ENCODE results near the gene ADD2. TPM values are rescaled to one million over a fixed set of nuclear protein-coding genes. Genes with fewer than 3 reads are reported as not detected.

ADD2 gene
- total RNA-seq, 3 donors from 2014 or later (not counting 1 experiment from before 2014, with no cell fraction given): 0.16 to 1.4 (median 0.40) TPM

DNA sequence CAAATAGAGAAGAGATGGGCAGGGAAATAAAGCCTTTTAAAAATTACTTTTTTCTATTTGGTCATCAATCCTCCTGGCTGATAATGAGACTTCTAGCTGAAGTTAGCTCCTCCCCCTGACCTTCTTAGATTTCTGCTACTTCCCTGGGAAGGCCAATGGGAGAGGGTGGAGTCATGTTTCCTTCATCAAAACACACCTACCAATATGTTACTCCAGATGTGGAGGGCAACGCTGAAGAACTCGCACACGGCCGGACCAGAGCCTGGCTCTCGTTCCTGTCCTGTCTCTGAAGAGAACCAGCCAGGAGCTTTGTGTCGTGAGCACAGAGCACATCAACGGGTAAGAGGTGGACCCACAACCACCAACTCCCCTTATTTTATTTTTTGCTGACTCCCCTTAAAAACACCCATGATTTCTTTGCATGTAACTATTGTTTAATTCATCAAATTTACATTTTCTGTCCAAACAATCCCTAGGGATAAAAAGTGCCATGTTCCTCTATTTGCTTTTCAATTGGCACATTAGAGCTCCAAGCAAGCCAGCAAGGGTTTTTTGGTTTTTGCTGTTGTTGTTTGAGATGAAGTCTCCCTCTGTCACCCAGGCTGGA, 94.9 kb downstream of the ADD2 start:
- no peaks in the 10 kb centered on the region for H3K4me1 ChIP-seq (ENCODE audit: control insufficient read depth, insufficient read depth, low read length)
- no peaks in the 10 kb centered on the region for H3K36me3 Mint-ChIP-seq
- H3K27me3 ChIP-seq (ENCODE audit: control insufficient read depth, insufficient read depth, low read length): no peaks in the 10 kb centered on the region
- peaks cover 0 to 3% of the 10 kb centered on the region in 2 donors for H3K27me3 Mint-ChIP-seq (ENCODE audit: low read depth in 2 of 2)
- WGBS (ENCODE audit: insufficient coverage): 81% methylated on average over 7 of the region's 7 CpGs
- H3K27ac Mint-ChIP-seq: no peak overlapping the region
- H3K4me1 Mint-ChIP-seq: no peaks in the 10 kb centered on the region
- H3K36me3 ChIP-seq (ENCODE audit: control insufficient read depth, insufficient read depth, low read length): no peaks in the 10 kb centered on the region
- TF ChIP-seq, protein P1, sequence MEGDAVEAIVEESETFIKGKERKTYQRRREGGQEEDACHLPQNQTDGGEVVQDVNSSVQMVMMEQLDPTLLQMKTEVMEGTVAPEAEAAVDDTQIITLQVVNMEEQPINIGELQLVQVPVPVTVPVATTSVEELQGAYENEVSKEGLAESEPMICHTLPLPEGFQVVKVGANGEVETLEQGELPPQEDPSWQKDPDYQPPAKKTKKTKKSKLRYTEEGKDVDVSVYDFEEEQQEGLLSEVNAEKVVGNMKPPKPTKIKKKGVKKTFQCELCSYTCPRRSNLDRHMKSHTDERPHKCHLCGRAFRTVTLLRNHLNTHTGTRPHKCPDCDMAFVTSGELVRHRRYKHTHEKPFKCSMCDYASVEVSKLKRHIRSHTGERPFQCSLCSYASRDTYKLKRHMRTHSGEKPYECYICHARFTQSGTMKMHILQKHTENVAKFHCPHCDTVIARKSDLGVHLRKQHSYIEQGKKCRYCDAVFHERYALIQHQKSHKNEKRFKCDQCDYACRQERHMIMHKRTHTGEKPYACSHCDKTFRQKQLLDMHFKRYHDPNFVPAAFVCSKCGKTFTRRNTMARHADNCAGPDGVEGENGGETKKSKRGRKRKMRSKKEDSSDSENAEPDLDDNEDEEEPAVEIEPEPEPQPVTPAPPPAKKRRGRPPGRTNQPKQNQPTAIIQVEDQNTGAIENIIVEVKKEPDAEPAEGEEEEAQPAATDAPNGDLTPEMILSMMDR (IDR thresholded peaks at IDR 0.05): no peak
- intact Hi-C loops (cut with micrococcal nuclease): no loop called here
- DNase-seq: no peak
- ATAC-seq: no peak
- H3K4me3 ChIP-seq (ENCODE audit: low read length): no peak overlapping the region
- H3K9me3 Mint-ChIP-seq: no peaks in the 10 kb centered on the region
- no peak overlapping the region for H3K4me3 Mint-ChIP-seq
- H3K27ac ChIP-seq (ENCODE audit: low read length): no peak overlapping the region
- no peaks in the 10 kb centered on the region for H3K9me3 ChIP-seq (ENCODE audit: control insufficient read depth, insufficient read depth, low read length)

DNA sequence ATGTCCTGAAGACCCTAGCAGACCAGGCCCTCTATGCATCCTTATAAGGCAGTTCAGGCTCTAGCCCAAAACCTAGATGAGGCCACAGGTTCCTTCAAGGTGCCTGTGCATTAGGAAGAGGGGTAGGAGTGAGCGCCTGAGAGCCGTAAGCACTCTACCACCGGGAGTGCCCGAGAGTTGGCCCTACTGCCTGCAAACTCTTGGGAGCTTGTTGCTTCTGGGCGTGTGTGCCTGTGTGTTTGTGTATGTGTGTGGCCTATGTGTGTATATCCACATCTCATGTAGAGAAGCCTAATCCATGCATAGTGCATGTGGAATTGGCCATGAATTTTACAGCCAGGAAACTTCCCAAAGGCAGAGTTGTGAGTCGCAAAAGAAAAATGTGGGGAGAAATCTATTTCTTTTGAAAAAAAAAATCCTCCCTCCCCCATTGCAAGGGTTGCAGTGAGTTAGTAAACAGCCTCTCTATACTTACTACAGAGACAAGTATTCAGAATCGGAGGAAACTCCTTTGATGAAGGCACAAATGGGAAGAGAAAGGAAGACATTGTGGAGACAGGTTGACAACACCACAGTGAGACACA, 96.8 kb downstream of the ADD2 start:
- Mint-ChIP-seq H3K4me3 (no peak overlapping the region), H3K9me3 (no peaks in the 10 kb centered on the region), H3K27ac (no peak overlapping the region), H3K27me3 (ENCODE audit: low read depth in 2 of 2) (peaks cover 0 to 4% of the 10 kb centered on the region in 2 donors), H3K36me3 (no peaks in the 10 kb centered on the region), H3K4me1 (no peaks in the 10 kb centered on the region)
- ATAC-seq (no peak), DNase-seq (no peak)
- TF ChIP-seq, protein P1 (IDR thresholded peaks at IDR 0.05): no peak
- Histone ChIP-seq H3K4me3 (ENCODE audit: low read length) (no peak overlapping the region), H3K36me3 (ENCODE audit: control insufficient read depth, insufficient read depth, low read length) (no peaks in the 10 kb centered on the region), H3K4me1 (ENCODE audit: control insufficient read depth, insufficient read depth, low read length) (no peaks in the 10 kb centered on the region), H3K27ac (ENCODE audit: low read length) (no peak overlapping the region), H3K27me3 (ENCODE audit: control insufficient read depth, insufficient read depth, low read length) (no peaks in the 10 kb centered on the region), H3K9me3 (ENCODE audit: control insufficient read depth, insufficient read depth, low read length) (no peaks in the 10 kb centered on the region)
- intact Hi-C loops (cut with micrococcal nuclease): no loop called here
- WGBS (ENCODE audit: insufficient coverage): 93% methylated on average over 6 of the region's 7 CpGs

DNA sequence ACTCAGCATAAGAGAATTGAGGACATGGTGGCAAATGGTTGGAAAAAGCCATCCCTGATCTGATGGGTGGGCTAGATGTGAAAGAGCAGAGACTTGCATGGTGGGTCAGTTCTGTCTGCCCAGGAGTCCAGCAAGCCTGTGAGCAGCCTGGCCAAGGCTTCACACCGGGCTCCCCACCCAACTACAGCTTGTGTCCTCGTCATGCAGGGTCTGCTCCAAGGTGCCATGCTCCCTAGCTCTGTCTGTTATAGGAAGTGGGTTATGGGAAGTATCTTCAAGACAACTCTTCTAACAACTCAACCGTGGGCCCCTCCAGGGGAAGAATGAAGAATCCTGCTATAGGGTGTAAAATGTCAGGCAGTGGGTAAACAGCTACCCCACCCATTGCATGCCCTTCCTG, 97.4 kb downstream of the ADD2 start:
- peaks cover 0 to 4% of the 10 kb centered on the region in 2 donors for H3K27me3 Mint-ChIP-seq (ENCODE audit: low read depth in 2 of 2)
- no peaks in the 10 kb centered on the region for H3K9me3 ChIP-seq (ENCODE audit: control insufficient read depth, insufficient read depth, low read length)
- H3K36me3 Mint-ChIP-seq: no peaks in the 10 kb centered on the region
- H3K27ac ChIP-seq (ENCODE audit: low read length): no peak overlapping the region
- 60% methylated on average over 1 of the region's 3 CpGs for WGBS (ENCODE audit: insufficient coverage)
- TF ChIP-seq, protein P1 (IDR thresholded peaks at IDR 0.05): no peak
- H3K36me3 ChIP-seq (ENCODE audit: control insufficient read depth, insufficient read depth, low read length): no peaks in the 10 kb centered on the region
- H3K4me3 Mint-ChIP-seq: no peak overlapping the region
- H3K27ac Mint-ChIP-seq: no peak overlapping the region
- ATAC-seq (no peak), DNase-seq (no peak)
- no peaks in the 10 kb centered on the region for H3K27me3 ChIP-seq (ENCODE audit: control insufficient read depth, insufficient read depth, low read length)
- H3K4me1 Mint-ChIP-seq: no peaks in the 10 kb centered on the region
- no peaks in the 10 kb centered on the region for H3K9me3 Mint-ChIP-seq
- no peaks in the 10 kb centered on the region for H3K4me1 ChIP-seq (ENCODE audit: control insufficient read depth, insufficient read depth, low read length)
- intact Hi-C loops (cut with micrococcal nuclease): no loop called here
- no peak overlapping the region for H3K4me3 ChIP-seq (ENCODE audit: low read length)

DNA sequence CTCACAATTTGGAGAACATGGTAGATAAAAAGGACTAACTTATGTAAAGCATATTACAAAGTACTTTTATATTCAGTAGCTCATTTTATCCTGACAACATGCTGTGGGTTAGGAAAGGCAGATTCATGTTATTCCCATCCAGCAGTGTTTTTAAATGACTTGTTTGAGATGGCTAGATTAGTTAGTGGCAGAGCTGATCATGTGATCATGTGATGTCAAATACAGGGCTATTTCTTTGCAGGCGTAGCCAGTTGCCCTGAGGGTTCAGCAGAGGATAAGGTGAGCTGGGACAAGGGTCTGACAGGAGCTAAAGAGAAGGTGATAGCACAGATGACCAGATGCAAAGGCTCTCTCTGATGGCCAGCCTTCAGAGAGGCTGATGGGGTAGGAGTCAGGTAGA, 97.8 kb downstream of the ADD2 start:
- no peaks in the 10 kb centered on the region for H3K9me3 Mint-ChIP-seq
- H3K27ac Mint-ChIP-seq: no peak overlapping the region
- Histone ChIP-seq H3K27me3 (ENCODE audit: control insufficient read depth, insufficient read depth, low read length) (no peaks in the 10 kb centered on the region), H3K4me1 (ENCODE audit: control insufficient read depth, insufficient read depth, low read length) (no peaks in the 10 kb centered on the region), H3K36me3 (ENCODE audit: control insufficient read depth, insufficient read depth, low read length) (no peaks in the 10 kb centered on the region), H3K4me3 (ENCODE audit: low read length) (no peak overlapping the region), H3K27ac (ENCODE audit: low read length) (no peak overlapping the region), H3K9me3 (ENCODE audit: control insufficient read depth, insufficient read depth, low read length) (no peaks in the 10 kb centered on the region)
- no peaks in the 10 kb centered on the region for H3K4me1 Mint-ChIP-seq
- WGBS (ENCODE audit: insufficient coverage): 79% methylated on average over 1 of the region's 1 CpG
- TF ChIP-seq, protein P1 (IDR thresholded peaks at IDR 0.05): no peak
- DNase-seq (no peak), ATAC-seq (no peak)
- no peak overlapping the region for H3K4me3 Mint-ChIP-seq
- peaks cover 0 to 8% of the 10 kb centered on the region in 2 donors for H3K27me3 Mint-ChIP-seq (ENCODE audit: low read depth in 2 of 2)
- intact Hi-C loops (cut with micrococcal nuclease): no loop called here
- H3K36me3 Mint-ChIP-seq: no peaks in the 10 kb centered on the region
